HepG2 (cell line): ENCODE measurements around the gene TCERG1L. TPM values are rescaled to one million over a fixed set of nuclear protein-coding genes. Genes with fewer than 3 reads are reported as not detected.

ENCODE experiments used
- ATAC-seq: fragments of 200-7000 bp; cut with Tn5 transposase; 3 replicates; pipeline ENCODE4 v1.9.1; 2020; ENCODE audit warnings: mild to moderate bottlenecking, moderate library complexity
- BruUV-seq: library from RNA; stranded (reverse); fragments of 400-500 nt; replicated peaks from 2 replicates; lab custom pipeline; 2021; lab: Mats Ljungman, UMichigan
- CTCF ChIA-PET: fragments of 300-600 bp; formaldehyde crosslinking; extraction: SDS; loops from one replicate; lab custom pipeline; 2021; ENCODE audit warnings: low total read pairs, inconsistent platforms, low intra/inter-chr PET ratio; lab: Yijun Ruan, JAX
- POLR2A ChIA-PET: fragments of 350-600 bp; sonication (Branson Sonifier 250); formaldehyde crosslinking; loops from one replicate; lab custom pipeline; 2020; ENCODE audit warnings: antibody characterized with exemption, inconsistent platforms; lab: Yijun Ruan, JAX
- DNase-seq: peaks from one replicate; pipeline ENCODE4 v3.0.0-alpha.2; 2015; ENCODE audit warnings: low spot score
- FAIRE-seq: peaks from 3 replicates; lab custom pipeline; 2011; peaks lifted over from hg19 to GRCh38; lab: Jason Lieb, UNC
- H2AFZ ChIP-seq: one replicate; pipeline ENCODE4 v1.6.1; 2011; ENCODE audit warnings: low read length, inconsistent platforms
- H3K27ac ChIP-seq: fragments of 300-600 bp; 3 replicates; pipeline ENCODE4 v1.8.0; 2011; ENCODE audit warnings: mixed run types, mild to moderate bottlenecking, mixed read lengths, low read length, inconsistent platforms; ENCODE audit not compliant: insufficient read depth; ENCODE audit errors: extremely low read length
- H3K27me3 ChIP-seq, 2 experiments: fragments of 200-600 bp in 1 of 2; 2 replicates in 1 of 2; 3 replicates in 1 of 2; pipeline versions ENCODE4 v1.6.0 to v1.8.0; 2011; ENCODE audit warnings: low read length in 2 of 2, mild to moderate bottlenecking in 2 of 2, moderate library complexity in 2 of 2, inconsistent platforms in 1 of 2; ENCODE audit not compliant: insufficient read depth in 2 of 2, control insufficient read depth in 1 of 2
- H3K36me3 ChIP-seq, 2 experiments: fragments of 200-600 bp in 1 of 2; replicated peaks in 1 of 2; 2 replicates in 1 of 2; 3 replicates in 1 of 2; pipeline versions ENCODE4 v1.5.1 to v1.8.0; 2011; ENCODE audit warnings: low read length in 2 of 2, inconsistent platforms in 1 of 2; ENCODE audit not compliant: insufficient read depth in 2 of 2, control insufficient read depth in 1 of 2
- H3K4me1 ChIP-seq: 2 replicates; pipeline ENCODE4 v1.5.1; 2012; ENCODE audit warnings: low read length, inconsistent platforms; ENCODE audit not compliant: insufficient read depth
- H3K4me2 ChIP-seq: 2 replicates; pipeline ENCODE4 v1.6.0; 2011; ENCODE audit warnings: low read depth, low read length, inconsistent platforms
- H3K4me3 ChIP-seq, 3 experiments: fragments of 200-600 bp in 1 of 3; sonication (generic), shearing (Covaris generic) in 1 of 3; replicated peaks in 1 of 3; 2 replicates each; pipeline ENCODE4 v1.5.1; 2011 to 2016; ENCODE audit warnings: low read length in 3 of 3, inconsistent platforms in 2 of 3, low read depth in 2 of 3, mild to moderate bottlenecking in 2 of 3, control low read depth in 1 of 3, mixed read lengths in 1 of 3; ENCODE audit not compliant: insufficient read depth in 1 of 3
- H3K79me2 ChIP-seq: one replicate; pipeline ENCODE4 v1.6.1; 2011; ENCODE audit warnings: low read length, inconsistent platforms; ENCODE audit not compliant: insufficient read depth
- H3K9ac ChIP-seq: 2 replicates; pipeline ENCODE4 v1.6.0; 2011; ENCODE audit warnings: mild to moderate bottlenecking, low read depth, low read length, inconsistent platforms; ENCODE audit not compliant: insufficient read depth
- H3K9me3 ChIP-seq: 2 replicates; pipeline ENCODE4 v1.5.1; 2012; ENCODE audit warnings: mild to moderate bottlenecking, low read length
- H4K20me1 ChIP-seq: 2 replicates; pipeline ENCODE4 v1.6.0; 2011; ENCODE audit warnings: inconsistent platforms, mild to moderate bottlenecking, low read length, moderate library complexity; ENCODE audit not compliant: insufficient read depth
- ARNT2 ChIP-seq: sonication (generic); formaldehyde crosslinking; IDR thresholded peaks from 2 replicates; pipeline ENCODE4 v1.8.0; 2022; ENCODE audit warnings: mild to moderate bottlenecking, low read depth, missing genetic modification reagents, moderate library complexity
- ATF7 ChIP-seq, 2 experiments: fragments of 450-650 bp in 1 of 2; sonication (generic) in 1 of 2; formaldehyde crosslinking in 1 of 2; IDR thresholded peaks; 2 replicates each; pipeline versions ENCODE4 v1.4.0 to v1.6.1; 2016 to 2020; ENCODE audit warnings: antibody characterized with exemption in 1 of 2, mild to moderate bottlenecking in 1 of 2, missing genetic modification reagents in 1 of 2
- MAFF ChIP-seq: IDR thresholded peaks from 2 replicates; pipeline ENCODE4 v1.6.1; 2011; ENCODE audit warnings: low read depth, low read length, improper control_type of control experiment
- MAZ ChIP-seq, 2 experiments: sonication (generic) in 1 of 2; formaldehyde crosslinking in 1 of 2; IDR thresholded peaks; 2 replicates each; pipeline versions ENCODE4 v1.5.0 to v1.6.1; 2012 to 2020; ENCODE audit warnings: low read depth in 2 of 2, mild to moderate bottlenecking in 2 of 2, borderline replicate concordance in 1 of 2, improper control_type of control experiment in 1 of 2, low read length in 1 of 2, missing genetic modification reagents in 1 of 2, moderate library complexity in 1 of 2
- MED13 ChIP-seq: sonication (generic); formaldehyde crosslinking; IDR thresholded peaks from 2 replicates; pipeline ENCODE4 v1.5.0; 2020; ENCODE audit warnings: missing genetic modification reagents
- MIER2 ChIP-seq: IDR thresholded peaks from 2 replicates; pipeline ENCODE4 v1.6.1; 2016; ENCODE audit warnings: missing biosample characterization, missing genetic modification reagents
- NFIB ChIP-seq: sonication (generic); formaldehyde crosslinking; IDR thresholded peaks from 2 replicates; pipeline ENCODE4 v1.9.0; 2021; ENCODE audit warnings: missing genetic modification reagents, mild to moderate bottlenecking, borderline replicate concordance
- NR3C1 ChIP-seq: sonication (generic); formaldehyde crosslinking; IDR thresholded peaks from 2 replicates; pipeline ENCODE4 v1.4.0; 2020; ENCODE audit warnings: missing genetic modification reagents
- TAF1 ChIP-seq: sonication (generic); formaldehyde crosslinking; IDR thresholded peaks from 2 replicates; pipeline ENCODE4 v1.4.0; 2020; ENCODE audit warnings: missing genetic modification reagents
- TBP ChIP-seq: sonication (generic); formaldehyde crosslinking; IDR thresholded peaks from 2 replicates; pipeline ENCODE4 v1.5.0; 2020; ENCODE audit warnings: missing genetic modification reagents
- ZNF292 ChIP-seq: sonication (generic); formaldehyde crosslinking; IDR thresholded peaks from 2 replicates; pipeline ENCODE4 v1.8.1; 2022; ENCODE audit warnings: mild to moderate bottlenecking, low read depth, missing genetic modification reagents, borderline replicate concordance
- ZNF331 ChIP-seq: sonication (generic); formaldehyde crosslinking; IDR thresholded peaks from 2 replicates; pipeline ENCODE4 v1.4.0; 2020; ENCODE audit warnings: missing genetic modification reagents
- ZNF460 ChIP-seq: sonication (generic); formaldehyde crosslinking; IDR thresholded peaks from 2 replicates; pipeline ENCODE4 v1.5.1; 2020; ENCODE audit warnings: missing genetic modification reagents, mild to moderate bottlenecking, borderline replicate concordance
- ZNF709 ChIP-seq: sonication (generic); formaldehyde crosslinking; IDR thresholded peaks from 2 replicates; pipeline ENCODE4 v1.5.0; 2020; ENCODE audit warnings: mild to moderate bottlenecking, missing genetic modification reagents
- WGBS: methylation state at CpG from one replicate; pipeline ENCODE4 v1.1.6; 2017; ENCODE audit warnings: low lambda C conversion rate; 5-methylcytosine and 5-hydroxymethylcytosine counted together
- in situ Hi-C: cut with HindIII; loops from 2 replicates; pipeline ENCODE4 v1.10.0; 2017; ENCODE audit warnings: low pct_unique_long_range_greater_than_20kb; ENCODE audit not compliant: extremely low pct_ligation_motif_present
- intact Hi-C: fragments of 100-400 bp; cut with micrococcal nuclease; formaldehyde crosslinking; loops from one replicate; pipeline ENCODE4 v1.10.0; 2022; ENCODE audit not compliant: unreplicated experiment
- polyA plus RNA-seq, 8 experiments: library from polyadenylated mRNA; depleted of rRNA in 3 of 8; stranded (reverse) in 7 of 8; unstranded in 1 of 8; fragments of >200 nt; fragmentation: Illumina TruSeq in 4 of 8; extraction: Trizol in 4 of 8; gene quantifications; 2 replicates each; pipeline versions ENCODE4 v1.2.1 to v1.2.3, GENCODE V29; 2011 to 2016; ENCODE audit warnings: low read depth in 4 of 8, missing spikeins in 1 of 8, mixed read lengths in 1 of 8; ENCODE audit not compliant: insufficient read depth in 1 of 8
- total RNA-seq, 5 experiments: library from RNA; depleted of rRNA; stranded (reverse); fragments of >200 nt; fragmentation: Illumina TruSeq; extraction: Trizol; gene quantifications; 2 replicates each; pipeline ENCODE4 v1.2.3, GENCODE V29; 2016; ENCODE audit warnings: low read depth in 1 of 5
- TF ChIP-seq, protein P1 (sequence below): sonication (generic); formaldehyde crosslinking; IDR thresholded peaks from 2 replicates; pipeline ENCODE4 v1.8.0; 2023; ENCODE audit warnings: mild to moderate bottlenecking, missing genetic modification reagents
- TF ChIP-seq, protein P2 (sequence below): sonication (generic); formaldehyde crosslinking; IDR thresholded peaks from 2 replicates; pipeline ENCODE4 v1.4.0; 2020; ENCODE audit warnings: missing genetic modification reagents

The TCERG1L gene
- total and polyA plus RNA-seq, 2 of the 13 experiments (the other 11 are each of a cell fraction or from before 2014, with no cell fraction given) = not detected

DNA sequence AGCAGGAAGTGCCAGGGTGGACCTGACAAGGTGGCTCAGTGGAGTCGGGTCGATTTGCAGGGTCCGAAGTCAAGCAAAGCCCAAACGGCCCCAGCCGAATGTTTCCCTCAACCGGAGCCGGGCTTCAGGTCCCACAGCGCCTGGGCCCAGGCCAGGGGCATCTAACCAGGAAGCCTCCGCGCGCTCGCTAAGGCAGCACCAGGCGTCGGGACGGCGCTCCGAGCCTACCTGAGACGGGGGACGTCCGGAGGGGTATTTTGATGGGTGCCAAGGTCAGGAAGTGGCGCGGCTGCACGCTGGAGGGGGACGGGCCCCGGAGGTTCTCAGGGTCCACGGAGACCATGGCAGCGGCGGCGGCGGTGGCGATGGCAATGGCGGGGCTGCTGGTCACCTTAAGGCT lies 51.5 kb downstream of the TCERG1L start:
- WGBS = 42% methylated on average over 13 of the region's 32 CpGs
- TF ChIP-seq TBP (CRISPR knock-in tag) = no peak
- no peak for TF ChIP-seq MED13 (CRISPR knock-in tag)
- TF ChIP-seq, protein P1, sequence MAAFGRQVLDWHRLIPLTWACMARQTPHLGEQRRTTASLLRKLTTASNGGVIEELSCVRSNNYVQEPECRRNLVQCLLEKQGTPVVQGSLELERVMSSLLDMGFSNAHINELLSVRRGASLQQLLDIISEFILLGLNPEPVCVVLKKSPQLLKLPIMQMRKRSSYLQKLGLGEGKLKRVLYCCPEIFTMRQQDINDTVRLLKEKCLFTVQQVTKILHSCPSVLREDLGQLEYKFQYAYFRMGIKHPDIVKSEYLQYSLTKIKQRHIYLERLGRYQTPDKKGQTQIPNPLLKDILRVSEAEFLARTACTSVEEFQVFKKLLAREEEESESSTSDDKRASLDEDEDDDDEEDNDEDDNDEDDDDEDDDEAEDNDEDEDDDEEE (CRISPR knock-in tag) = no peak
- TF ChIP-seq ZNF709 = no peak
- TF ChIP-seq MAFF = no peak
- TF ChIP-seq ZNF292 (CRISPR knock-in tag) = no peak
- TF ChIP-seq ZNF460 (CRISPR knock-in tag) = no peak
- no peak for TF ChIP-seq ARNT2 (CRISPR knock-in tag)
- TF ChIP-seq MIER2 = no peak
- TF ChIP-seq NFIB (CRISPR knock-in tag) = no peak
- no peak for TF ChIP-seq NR3C1
- no peak for TF ChIP-seq ZNF331 (CRISPR knock-in tag)
- no peak for TF ChIP-seq MAZ (IDR thresholded peaks at IDR 0.05; ENCODE audit: borderline replicate concordance, low read depth, low read length)
- TF ChIP-seq MAZ (CRISPR knock-in tag; IDR thresholded peaks at IDR 0.05; ENCODE audit: low read depth) = no peak
- TF ChIP-seq, protein P2, sequence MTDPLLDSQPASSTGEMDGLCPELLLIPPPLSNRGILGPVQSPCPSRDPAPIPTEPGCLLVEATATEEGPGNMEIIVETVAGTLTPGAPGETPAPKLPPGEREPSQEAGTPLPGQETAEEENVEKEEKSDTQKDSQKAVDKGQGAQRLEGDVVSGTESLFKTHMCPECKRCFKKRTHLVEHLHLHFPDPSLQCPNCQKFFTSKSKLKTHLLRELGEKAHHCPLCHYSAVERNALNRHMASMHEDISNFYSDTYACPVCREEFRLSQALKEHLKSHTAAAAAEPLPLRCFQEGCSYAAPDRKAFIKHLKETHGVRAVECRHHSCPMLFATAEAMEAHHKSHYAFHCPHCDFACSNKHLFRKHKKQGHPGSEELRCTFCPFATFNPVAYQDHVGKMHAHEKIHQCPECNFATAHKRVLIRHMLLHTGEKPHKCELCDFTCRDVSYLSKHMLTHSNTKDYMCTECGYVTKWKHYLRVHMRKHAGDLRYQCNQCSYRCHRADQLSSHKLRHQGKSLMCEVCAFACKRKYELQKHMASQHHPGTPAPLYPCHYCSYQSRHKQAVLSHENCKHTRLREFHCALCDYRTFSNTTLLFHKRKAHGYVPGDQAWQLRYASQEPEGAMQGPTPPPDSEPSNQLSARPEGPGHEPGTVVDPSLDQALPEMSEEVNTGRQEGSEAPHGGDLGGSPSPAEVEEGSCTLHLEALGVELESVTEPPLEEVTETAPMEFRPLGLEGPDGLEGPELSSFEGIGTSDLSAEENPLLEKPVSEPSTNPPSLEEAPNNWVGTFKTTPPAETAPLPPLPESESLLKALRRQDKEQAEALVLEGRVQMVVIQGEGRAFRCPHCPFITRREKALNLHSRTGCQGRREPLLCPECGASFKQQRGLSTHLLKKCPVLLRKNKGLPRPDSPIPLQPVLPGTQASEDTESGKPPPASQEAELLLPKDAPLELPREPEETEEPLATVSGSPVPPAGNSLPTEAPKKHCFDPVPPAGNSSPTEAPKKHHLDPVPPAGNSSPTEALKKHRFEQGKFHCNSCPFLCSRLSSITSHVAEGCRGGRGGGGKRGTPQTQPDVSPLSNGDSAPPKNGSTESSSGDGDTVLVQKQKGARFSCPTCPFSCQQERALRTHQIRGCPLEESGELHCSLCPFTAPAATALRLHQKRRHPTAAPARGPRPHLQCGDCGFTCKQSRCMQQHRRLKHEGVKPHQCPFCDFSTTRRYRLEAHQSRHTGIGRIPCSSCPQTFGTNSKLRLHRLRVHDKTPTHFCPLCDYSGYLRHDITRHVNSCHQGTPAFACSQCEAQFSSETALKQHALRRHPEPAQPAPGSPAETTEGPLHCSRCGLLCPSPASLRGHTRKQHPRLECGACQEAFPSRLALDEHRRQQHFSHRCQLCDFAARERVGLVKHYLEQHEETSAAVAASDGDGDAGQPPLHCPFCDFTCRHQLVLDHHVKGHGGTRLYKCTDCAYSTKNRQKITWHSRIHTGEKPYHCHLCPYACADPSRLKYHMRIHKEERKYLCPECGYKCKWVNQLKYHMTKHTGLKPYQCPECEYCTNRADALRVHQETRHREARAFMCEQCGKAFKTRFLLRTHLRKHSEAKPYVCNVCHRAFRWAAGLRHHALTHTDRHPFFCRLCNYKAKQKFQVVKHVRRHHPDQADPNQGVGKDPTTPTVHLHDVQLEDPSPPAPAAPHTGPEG = no peak
- TF ChIP-seq TAF1 (CRISPR knock-in tag) = no peak
- TF ChIP-seq ATF7 (IDR thresholded peaks at IDR 0.05) = no peak
- TF ChIP-seq ATF7 (CRISPR knock-in tag; IDR thresholded peaks at IDR 0.05) = no peak
- H3K27me3 ChIP-seq = peaks cover 3 to 59% of the 10 kb centered on the region in 2 experiments; a peak in 4 of 5 replicates
- H3K9me3 ChIP-seq = no peaks in the 10 kb centered on the region
- in situ Hi-C loops (no loop called here), intact Hi-C loops (no loop called here)
- no peaks in the 10 kb centered on the region for H3K4me1 ChIP-seq
- ATAC-seq = no peak
- DNase-seq = no peak
- no peaks in the 10 kb centered on the region for H4K20me1 ChIP-seq
- POLR2A ChIA-PET = no interaction called here
- no peak overlapping the region for H3K9ac ChIP-seq
- no peak overlapping the region for H2AFZ ChIP-seq
- H3K79me2 ChIP-seq = no peaks in the 10 kb centered on the region
- no peak overlapping the region for H3K4me2 ChIP-seq
- no peak overlapping the region for H3K4me3 ChIP-seq
- no TSS peak for BruUV-seq
- H3K27ac ChIP-seq = no peak overlapping the region
- CTCF ChIA-PET = no interaction called here
- no peak for FAIRE-seq
- H3K36me3 ChIP-seq = no peaks in the 10 kb centered on the region
